GM23338 (cell line): Measurements from ENCODE around the gene PIGR.

Source experiments
- CTCF ChIP-seq, 2 experiments: fragments of 200-600 bp in 1 of 2; sonication (generic) in 1 of 2; conservative IDR thresholded peaks; 2 replicates each; pipeline versions ENCODE4 v1.5.1 to v1.6.1; 2016 to 2017; ENCODE audit warnings: antibody characterized with exemption in 2 of 2, low read depth in 2 of 2, mild to moderate bottlenecking in 2 of 2, moderate library complexity in 1 of 2
- EZH2phosphoT487 ChIP-seq: fragments of 200-600 bp; sonication (generic); IDR thresholded peaks from one replicate; pipeline ENCODE4 v1.8.1; 2018; ENCODE audit warnings: antibody characterized with exemption; ENCODE audit not compliant: unreplicated experiment
- JUNB ChIP-seq: IDR thresholded peaks from one replicate; pipeline ENCODE4 v1.6.1; 2016; ENCODE audit warnings: antibody characterized with exemption; ENCODE audit not compliant: unreplicated experiment
- NANOG ChIP-seq: IDR thresholded peaks from 2 replicates; pipeline ENCODE4 v1.6.1; 2016; ENCODE audit warnings: antibody characterized with exemption, borderline replicate concordance
- STAT1 ChIP-seq: IDR thresholded peaks from one replicate; pipeline ENCODE4 v1.6.1; 2016; ENCODE audit warnings: antibody characterized with exemption; ENCODE audit not compliant: unreplicated experiment
- TF ChIP-seq, protein P1 (sequence below): IDR thresholded peaks from 2 replicates; pipeline ENCODE4 v1.6.1; 2016; ENCODE audit warnings: antibody characterized with exemption

DNA sequence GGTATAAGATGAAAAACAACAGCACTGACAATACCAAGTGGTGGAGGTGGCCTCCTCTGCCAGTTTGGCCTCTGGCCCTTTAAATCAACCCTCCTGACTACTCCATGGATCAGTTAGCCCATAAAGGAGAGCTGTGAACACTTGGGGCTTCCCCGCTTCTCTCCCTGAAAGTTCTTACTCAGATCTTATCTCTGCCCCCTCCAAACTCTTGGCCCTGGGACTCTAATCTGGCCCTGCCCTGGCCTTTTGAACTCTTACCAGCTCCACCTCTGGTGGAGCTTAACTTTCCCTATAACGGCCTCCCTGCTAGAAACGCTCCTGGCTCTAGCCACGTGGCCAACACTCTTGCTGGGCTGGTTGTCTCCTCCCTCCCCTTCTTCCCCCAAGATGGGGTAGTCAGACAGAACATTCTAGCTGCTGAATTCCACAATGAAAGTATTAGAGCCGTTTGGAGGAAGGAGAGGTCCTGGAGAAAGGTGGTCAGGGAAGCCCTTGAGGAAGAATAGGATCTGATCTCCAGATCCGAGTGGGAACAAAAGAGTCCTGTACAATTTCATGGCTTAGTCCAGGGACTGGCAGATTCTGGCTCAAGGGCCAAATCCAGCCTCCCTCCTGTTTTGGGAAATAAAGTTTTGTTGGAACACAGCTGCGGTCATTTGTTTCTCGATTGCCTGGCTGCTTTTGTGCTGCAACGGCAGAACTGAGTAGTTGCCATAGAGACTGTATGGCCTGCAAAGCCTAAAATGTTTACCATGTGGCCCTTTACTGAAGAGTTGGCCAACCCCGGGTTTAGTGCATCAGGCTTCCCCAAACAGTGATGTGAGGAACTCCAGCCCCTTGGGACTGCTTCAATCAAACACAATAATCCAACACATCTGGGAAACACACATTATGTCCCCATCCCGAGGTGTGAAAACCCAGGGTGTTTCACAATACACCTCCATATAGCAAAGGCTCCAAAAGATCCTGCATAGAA lies 9.5 kb upstream of the PIGR start:
- TF ChIP-seq CTCF (conservative IDR thresholded peaks at IDR 0.05; ENCODE audit: low read depth in 2 of 2) (no peak), STAT1 (no peak), NANOG (no peak), JUNB (no peak), EZH2phosphoT487 (no peak)
- TF ChIP-seq, protein P1, sequence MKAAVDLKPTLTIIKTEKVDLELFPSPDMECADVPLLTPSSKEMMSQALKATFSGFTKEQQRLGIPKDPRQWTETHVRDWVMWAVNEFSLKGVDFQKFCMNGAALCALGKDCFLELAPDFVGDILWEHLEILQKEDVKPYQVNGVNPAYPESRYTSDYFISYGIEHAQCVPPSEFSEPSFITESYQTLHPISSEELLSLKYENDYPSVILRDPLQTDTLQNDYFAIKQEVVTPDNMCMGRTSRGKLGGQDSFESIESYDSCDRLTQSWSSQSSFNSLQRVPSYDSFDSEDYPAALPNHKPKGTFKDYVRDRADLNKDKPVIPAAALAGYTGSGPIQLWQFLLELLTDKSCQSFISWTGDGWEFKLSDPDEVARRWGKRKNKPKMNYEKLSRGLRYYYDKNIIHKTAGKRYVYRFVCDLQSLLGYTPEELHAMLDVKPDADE, result no peak
